AG09309 (cell line): Measurements from ENCODE around the gene TAF3.
A peak's percentile ranks its signal among the peaks of the same experiment; 100 is the strongest.

Experiments
- DNase-seq: peaks from one replicate; pipeline ENCODE4 v3.0.0-alpha.2; 2010; ENCODE audit warnings: low read depth
- H3K4me3 ChIP-seq: 2 replicates; pipeline ENCODE4 v1.5.1; 2011; ENCODE audit warnings: mild to moderate bottlenecking, low read depth, low read length, moderate library complexity; ENCODE audit not compliant: control insufficient read depth
- TF ChIP-seq, protein P1 (sequence below): IDR thresholded peaks from 2 replicates; pipeline ENCODE4 v1.5.1; 2011; ENCODE audit warnings: mild to moderate bottlenecking, low read depth, low read length, inconsistent platforms; ENCODE audit not compliant: insufficient read depth, control insufficient read depth; ENCODE audit errors: missing control alignments

The TAF3 gene

DNA sequence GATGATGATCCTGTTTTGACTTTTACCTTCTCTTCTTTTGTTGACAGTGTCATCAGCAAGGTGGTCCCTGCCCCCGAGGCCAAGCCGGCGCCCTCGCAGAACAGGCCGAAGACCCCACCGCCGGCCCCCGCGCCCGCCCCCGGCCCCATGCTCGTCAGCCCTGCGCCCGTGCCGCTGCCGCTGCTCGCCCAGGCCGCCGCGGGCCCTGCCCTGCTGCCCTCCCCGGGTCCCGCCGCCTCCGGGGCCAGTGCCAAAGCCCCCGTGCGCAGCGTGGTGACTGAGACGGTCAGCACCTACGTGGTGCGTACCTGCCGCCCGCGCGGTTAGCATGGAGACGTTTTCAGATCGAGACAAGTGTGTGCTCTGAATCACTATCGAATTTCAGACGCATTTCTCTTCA is 190.7 kb downstream of the TAF3 start:
- DNase-seq, result no peak
- TF ChIP-seq, protein P1, sequence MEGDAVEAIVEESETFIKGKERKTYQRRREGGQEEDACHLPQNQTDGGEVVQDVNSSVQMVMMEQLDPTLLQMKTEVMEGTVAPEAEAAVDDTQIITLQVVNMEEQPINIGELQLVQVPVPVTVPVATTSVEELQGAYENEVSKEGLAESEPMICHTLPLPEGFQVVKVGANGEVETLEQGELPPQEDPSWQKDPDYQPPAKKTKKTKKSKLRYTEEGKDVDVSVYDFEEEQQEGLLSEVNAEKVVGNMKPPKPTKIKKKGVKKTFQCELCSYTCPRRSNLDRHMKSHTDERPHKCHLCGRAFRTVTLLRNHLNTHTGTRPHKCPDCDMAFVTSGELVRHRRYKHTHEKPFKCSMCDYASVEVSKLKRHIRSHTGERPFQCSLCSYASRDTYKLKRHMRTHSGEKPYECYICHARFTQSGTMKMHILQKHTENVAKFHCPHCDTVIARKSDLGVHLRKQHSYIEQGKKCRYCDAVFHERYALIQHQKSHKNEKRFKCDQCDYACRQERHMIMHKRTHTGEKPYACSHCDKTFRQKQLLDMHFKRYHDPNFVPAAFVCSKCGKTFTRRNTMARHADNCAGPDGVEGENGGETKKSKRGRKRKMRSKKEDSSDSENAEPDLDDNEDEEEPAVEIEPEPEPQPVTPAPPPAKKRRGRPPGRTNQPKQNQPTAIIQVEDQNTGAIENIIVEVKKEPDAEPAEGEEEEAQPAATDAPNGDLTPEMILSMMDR, result no peak
- H3K4me3 ChIP-seq, result no peak overlapping the region

DNA sequence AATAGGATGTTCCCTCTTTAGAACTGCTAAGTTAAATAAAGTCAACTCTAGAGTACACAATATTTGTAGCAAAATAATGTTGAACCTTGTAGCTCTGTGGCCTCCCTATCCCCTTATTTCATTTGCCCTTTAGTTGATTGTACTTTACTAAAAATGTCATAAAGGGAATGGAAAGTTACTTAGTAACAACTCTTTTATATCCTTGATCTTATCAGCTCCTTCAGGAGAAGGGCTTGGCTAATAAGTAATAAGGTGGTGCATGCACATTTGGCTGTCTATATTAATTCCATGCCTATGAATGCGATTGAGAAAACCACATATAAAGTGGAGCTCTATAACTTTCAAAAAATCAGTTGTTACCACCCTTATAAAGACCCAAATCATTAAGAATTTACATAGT is 194.7 kb downstream of the TAF3 start:
- H3K4me3 ChIP-seq, result no peak overlapping the region
- TF ChIP-seq, protein P1, result no peak
- no peak for DNase-seq

DNA sequence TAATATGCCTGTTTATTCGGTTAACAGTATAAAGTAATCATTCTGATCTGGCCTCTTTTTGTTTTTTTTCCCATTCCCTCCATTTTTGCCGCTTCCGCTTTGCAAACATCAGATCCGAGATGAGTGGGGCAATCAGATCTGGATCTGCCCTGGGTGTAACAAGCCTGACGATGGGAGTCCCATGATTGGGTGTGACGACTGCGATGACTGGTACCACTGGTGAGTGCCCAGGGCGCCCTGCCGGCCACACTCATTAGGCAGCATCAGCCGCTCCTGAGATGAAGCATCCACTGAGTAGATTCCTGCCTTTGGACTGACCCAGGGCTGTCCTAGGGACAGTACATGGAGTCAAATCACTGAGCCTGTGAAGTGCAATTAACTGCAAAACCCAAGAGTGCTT is 195.3 kb downstream of the TAF3 start:
- no peak for DNase-seq
- TF ChIP-seq, protein P1, result no peak

DNA sequence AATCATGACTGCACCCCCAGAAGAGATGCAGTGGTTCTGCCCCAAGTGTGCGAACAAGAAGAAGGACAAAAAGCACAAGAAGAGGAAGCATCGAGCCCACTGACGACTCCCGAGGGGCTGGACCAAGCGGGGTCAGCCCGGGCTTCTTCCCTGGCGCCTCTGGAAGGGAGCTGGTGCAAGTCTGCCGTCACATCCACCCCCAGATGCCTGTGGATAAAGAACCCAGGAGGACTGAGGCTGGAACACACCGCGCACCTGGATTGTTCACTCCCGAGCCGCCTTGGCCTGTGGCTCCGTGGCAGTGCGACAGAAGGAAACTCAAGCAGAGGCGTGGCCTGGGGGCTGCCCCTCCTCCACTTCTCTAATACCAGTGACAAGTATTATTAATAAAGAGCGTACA is 196.3 kb downstream of the TAF3 start:
- TF ChIP-seq, protein P1, result no peak
- no peak for DNase-seq
- no peak overlapping the region for H3K4me3 ChIP-seq

More for the DNA sequence above, 195.3 kb downstream of the TAF3 start:
- no peak overlapping the region for H3K4me3 ChIP-seq

DNA sequence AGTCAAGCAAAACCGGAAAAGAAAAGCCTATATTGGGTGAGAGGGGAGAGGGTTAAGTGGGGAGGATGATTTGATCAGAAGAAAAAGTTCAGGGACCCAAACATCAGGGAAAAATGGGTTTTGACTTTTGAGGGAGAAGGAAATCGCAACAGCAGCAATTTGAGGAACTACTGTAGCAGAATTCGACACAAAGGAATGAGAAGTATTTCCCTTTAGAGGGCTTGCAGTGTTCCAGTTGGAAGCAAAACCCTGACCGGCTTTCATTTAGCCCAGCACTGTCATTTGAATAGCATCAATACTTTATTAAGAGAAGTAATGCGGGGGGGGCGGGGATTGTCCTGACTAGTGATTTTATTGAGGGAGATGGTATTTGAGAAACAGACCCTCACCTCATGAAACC is 199.0 kb downstream of the TAF3 start:
- DNase-seq, result peak; percentile 16
- TF ChIP-seq, protein P1, result no peak
- no peak overlapping the region; the same call in 1 of the 2 replicates for H3K4me3 ChIP-seq

DNA sequence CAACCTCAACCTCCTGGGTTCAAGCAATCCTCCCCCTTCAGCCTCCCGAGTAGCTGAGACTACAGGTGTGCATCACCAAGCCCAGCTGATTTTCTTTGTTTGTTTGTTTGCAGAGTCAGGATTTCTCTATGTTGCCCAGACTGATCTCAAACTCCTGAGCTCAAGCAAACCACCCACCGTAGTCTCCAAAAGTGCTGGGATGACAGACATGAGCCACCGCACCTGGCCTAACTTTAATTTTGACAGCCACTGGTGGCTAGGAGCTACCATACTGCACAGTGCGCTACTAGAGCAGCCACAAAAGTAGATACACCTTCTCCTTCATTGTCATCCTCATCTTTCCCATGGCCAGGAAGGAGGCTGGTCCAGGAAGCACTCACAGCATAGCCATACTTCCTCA is 205.0 kb downstream of the TAF3 start:
- no peak for DNase-seq
- TF ChIP-seq, protein P1, result no peak
- H3K4me3 ChIP-seq, result no peak overlapping the region

DNA sequence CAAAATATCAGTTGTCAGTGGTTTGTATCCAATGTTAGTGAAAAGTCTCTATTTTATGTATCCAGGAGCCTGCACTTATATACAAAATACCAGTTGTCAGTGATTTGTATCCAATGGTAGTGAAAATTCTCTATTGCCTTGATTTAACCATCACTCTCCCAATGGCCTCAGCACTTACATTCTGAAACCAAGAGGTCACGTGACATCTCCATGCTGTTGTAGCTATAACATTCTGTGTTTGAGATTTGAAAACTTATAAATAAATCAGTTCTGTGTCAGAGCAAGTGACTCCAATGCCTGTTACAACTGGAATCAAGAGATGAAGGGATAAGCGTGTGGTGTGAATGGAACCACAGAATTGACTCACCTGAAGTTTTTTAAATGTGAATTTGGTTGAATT is 205.5 kb downstream of the TAF3 start:
- H3K4me3 ChIP-seq, result no peak overlapping the region

More for the DNA sequence above, 205.5 kb downstream of the TAF3 start:
- TF ChIP-seq, protein P1, result no peak
- DNase-seq, result no peak
